HepG2 (cell line): ENCODE results near the gene SDR39U1. TPM values are rescaled to one million over a fixed set of nuclear protein-coding genes. Genes with fewer than 3 reads are reported as not detected.

Experiments used
- ATAD3A ChIP-seq: sonication (generic); formaldehyde crosslinking; IDR thresholded peaks from 2 replicates; pipeline ENCODE4 v1.4.0; 2020; ENCODE audit warnings: missing genetic modification reagents
- CBFB ChIP-seq: sonication (generic); formaldehyde crosslinking; IDR thresholded peaks from 2 replicates; pipeline ENCODE4 v1.4.0; 2020; ENCODE audit warnings: missing genetic modification reagents
- CC2D1A ChIP-seq: sonication (generic); formaldehyde crosslinking; IDR thresholded peaks from 2 replicates; pipeline ENCODE4 v1.8.1; 2023; ENCODE audit warnings: mild to moderate bottlenecking, missing genetic modification reagents
- CREB3 ChIP-seq: sonication (generic); formaldehyde crosslinking; IDR thresholded peaks from 2 replicates; pipeline ENCODE4 v1.5.0; 2020; ENCODE audit warnings: missing genetic modification reagents
- CTCF ChIP-seq: sonication (generic); formaldehyde crosslinking; IDR thresholded peaks from 2 replicates; pipeline ENCODE4 v1.5.0; 2020; ENCODE audit warnings: mild to moderate bottlenecking, missing genetic modification reagents, moderate library complexity
- FOXJ3 ChIP-seq: sonication (generic); formaldehyde crosslinking; IDR thresholded peaks from 2 replicates; pipeline ENCODE4 v1.4.0; 2020; ENCODE audit warnings: missing genetic modification reagents, mild to moderate bottlenecking, borderline replicate concordance
- HMGXB3 ChIP-seq: sonication (generic); formaldehyde crosslinking; IDR thresholded peaks from 2 replicates; pipeline ENCODE4 v1.4.0; 2020; ENCODE audit warnings: missing genetic modification reagents, borderline replicate concordance
- MBNL3 ChIP-seq: fragments of 250-450 bp; sonication (Bioruptor Pico); conservative IDR thresholded peaks from 2 replicates; pipeline ENCODE4 v1.8.0; 2022; ENCODE audit warnings: mild to moderate bottlenecking, inconsistent platforms
- MIER3 ChIP-seq: IDR thresholded peaks from 2 replicates; pipeline ENCODE4 v1.6.1; 2016; ENCODE audit warnings: missing compliant biosample characterization, borderline replicate concordance
- MXD1 ChIP-seq: sonication (generic); formaldehyde crosslinking; IDR thresholded peaks from 2 replicates; pipeline ENCODE4 v1.4.0; 2020; ENCODE audit warnings: mild to moderate bottlenecking, missing genetic modification reagents
- NFRKB ChIP-seq: fragments of 450-650 bp; IDR thresholded peaks from 2 replicates; pipeline ENCODE4 v1.6.1; 2017
- PAWR ChIP-seq: sonication (generic); formaldehyde crosslinking; IDR thresholded peaks from 2 replicates; pipeline ENCODE4 v1.4.0; 2020; ENCODE audit warnings: missing genetic modification reagents, mild to moderate bottlenecking, borderline replicate concordance
- PHF20 ChIP-seq: sonication (generic); formaldehyde crosslinking; IDR thresholded peaks from 2 replicates; pipeline ENCODE4 v1.5.0; 2020; ENCODE audit warnings: mild to moderate bottlenecking, missing genetic modification reagents
- POLR2G ChIP-seq: fragments of 200-400 bp; formaldehyde crosslinking; IDR thresholded peaks from 2 replicates; pipeline ENCODE4 v1.6.1; 2018; ENCODE audit warnings: mild to moderate bottlenecking, low read depth, low read length, moderate library complexity
- RBFOX2 ChIP-seq: fragments of 200-400 bp; formaldehyde crosslinking; IDR thresholded peaks from 2 replicates; pipeline ENCODE4 v1.6.1; 2017; ENCODE audit warnings: low read depth, mild to moderate bottlenecking, low read length
- RXRA ChIP-seq: sonication (generic); formaldehyde crosslinking; IDR thresholded peaks from 2 replicates; pipeline ENCODE4 v1.5.1; 2020; ENCODE audit warnings: missing genetic modification reagents
- SMARCE1 ChIP-seq: fragments of 450-650 bp; IDR thresholded peaks from 2 replicates; pipeline ENCODE4 v1.6.1; 2017; ENCODE audit warnings: borderline replicate concordance
- ZNF431 ChIP-seq: sonication (generic); formaldehyde crosslinking; IDR thresholded peaks from 2 replicates; pipeline ENCODE4 v1.9.0; 2022; ENCODE audit warnings: missing genetic modification reagents, low read depth, mild to moderate bottlenecking, borderline replicate concordance
- ZNF597 ChIP-seq: sonication (generic); formaldehyde crosslinking; IDR thresholded peaks from 2 replicates; pipeline ENCODE4 v1.5.0; 2020; ENCODE audit warnings: missing genetic modification reagents
- ZNF740 ChIP-seq: sonication (generic); formaldehyde crosslinking; IDR thresholded peaks from 2 replicates; pipeline ENCODE4 v1.4.0; 2020; ENCODE audit warnings: missing genetic modification reagents
- ZNF772 ChIP-seq: sonication (generic); formaldehyde crosslinking; IDR thresholded peaks from 2 replicates; pipeline ENCODE4 v1.5.0; 2020; ENCODE audit warnings: mild to moderate bottlenecking, missing genetic modification reagents
- ZNF780A ChIP-seq: sonication (generic); formaldehyde crosslinking; IDR thresholded peaks from 2 replicates; pipeline ENCODE4 v1.8.0; 2022; ENCODE audit warnings: mild to moderate bottlenecking, missing genetic modification reagents, moderate library complexity
- ZNF850 ChIP-seq: sonication (generic); formaldehyde crosslinking; conservative IDR thresholded peaks from 2 replicates; pipeline ENCODE4 v1.9.0; 2021; ENCODE audit warnings: mild to moderate bottlenecking, missing genetic modification reagents
- polyA plus RNA-seq, 8 experiments: library from polyadenylated mRNA; depleted of rRNA in 3 of 8; stranded (reverse) in 7 of 8; unstranded in 1 of 8; fragments of >200 nt; fragmentation: Illumina TruSeq in 4 of 8; extraction: Trizol in 4 of 8; gene quantifications; 2 replicates each; pipeline versions ENCODE4 v1.2.1 to v1.2.3, GENCODE V29; 2011 to 2016; ENCODE audit warnings: low read depth in 4 of 8, missing spikeins in 1 of 8, mixed read lengths in 1 of 8; ENCODE audit not compliant: insufficient read depth in 1 of 8
- total RNA-seq, 5 experiments: library from RNA; depleted of rRNA; stranded (reverse); fragments of >200 nt; fragmentation: Illumina TruSeq; extraction: Trizol; gene quantifications; 2 replicates each; pipeline ENCODE4 v1.2.3, GENCODE V29; 2016; ENCODE audit warnings: low read depth in 1 of 5

Gene SDR39U1
- total and polyA plus RNA-seq, 2 of the 13 experiments (the other 11 are each of a cell fraction or from before 2014, with no cell fraction given), result 34.4 to 129 TPM

- TF ChIP-seq ZNF850 (CRISPR knock-in tag), result no peak
- TF ChIP-seq ZNF740 (CRISPR knock-in tag), result no peak
- TF ChIP-seq ZNF431 (CRISPR knock-in tag), result no peak
- no peak for TF ChIP-seq MBNL3 (CRISPR knock-in tag)
- TF ChIP-seq FOXJ3 (CRISPR knock-in tag), result no peak
- TF ChIP-seq NFRKB, result no peak
- TF ChIP-seq MXD1 (CRISPR knock-in tag), result no peak
- 0 out of 2 replicates have a peak, but pooled peaks have one; percentile 7 for TF ChIP-seq PHF20 (CRISPR knock-in tag)
- no peak for TF ChIP-seq SMARCE1
- peak; percentile 53; the same call in 1 of the 2 replicates for TF ChIP-seq POLR2G
- TF ChIP-seq ZNF597 (CRISPR knock-in tag), result no peak
- peak; percentile 39; the same call in 1 of the 2 replicates for TF ChIP-seq ZNF780A (CRISPR knock-in tag)
- TF ChIP-seq CC2D1A (CRISPR knock-in tag), result no peak
- no peak for TF ChIP-seq MIER3 (CRISPR knock-in tag)
- 0 out of 2 replicates have a peak, but pooled peaks have one; percentile 28 for TF ChIP-seq RBFOX2
- 0 out of 2 replicates have a peak, but pooled peaks have one; percentile 54 for TF ChIP-seq HMGXB3 (CRISPR knock-in tag)
- no peak for TF ChIP-seq PAWR (CRISPR knock-in tag)
- no peak for TF ChIP-seq CREB3
- no peak for TF ChIP-seq ZNF772
- TF ChIP-seq CTCF (CRISPR knock-in tag), result no peak
- 0 out of 2 replicates have a peak, but pooled peaks have one; percentile 53 for TF ChIP-seq ATAD3A
- TF ChIP-seq RXRA (CRISPR knock-in tag), result no peak
- TF ChIP-seq CBFB (CRISPR knock-in tag), result no peak
Observed at GRCh38 chr14:24437736-24438067, 4.9 kb downstream of the SDR39U1 start (continued).
